DMS153 (cell line): ENCODE measurements around the gene CLIC6.

ENCODE experiments used
- DNase-seq: peaks from one replicate; lab custom pipeline; 2025; lab: John Stamatoyannopoulos, UW

Gene CLIC6

DNA sequence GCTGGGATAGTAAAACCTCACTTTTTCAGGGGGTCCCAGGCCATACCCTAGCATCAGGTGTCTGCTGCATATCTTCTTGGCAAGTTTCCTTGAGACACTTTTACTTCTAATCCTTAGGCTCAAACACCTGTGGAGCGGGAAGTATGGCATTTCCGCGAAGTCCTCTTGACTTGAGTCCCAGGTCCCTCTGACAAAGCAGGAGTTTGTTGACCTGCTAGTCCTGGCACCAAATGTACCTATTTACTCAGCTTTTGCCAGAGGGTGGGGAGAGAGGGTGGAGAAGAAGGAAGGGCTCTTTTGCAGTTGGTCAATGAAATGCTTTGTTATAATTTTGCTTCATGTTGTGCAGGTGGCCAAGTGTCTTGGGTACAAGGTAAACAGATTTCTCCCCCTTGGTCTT lies 59.7 kb downstream of the CLIC6 start:
- DNase-seq: peak; percentile 73

DNA sequence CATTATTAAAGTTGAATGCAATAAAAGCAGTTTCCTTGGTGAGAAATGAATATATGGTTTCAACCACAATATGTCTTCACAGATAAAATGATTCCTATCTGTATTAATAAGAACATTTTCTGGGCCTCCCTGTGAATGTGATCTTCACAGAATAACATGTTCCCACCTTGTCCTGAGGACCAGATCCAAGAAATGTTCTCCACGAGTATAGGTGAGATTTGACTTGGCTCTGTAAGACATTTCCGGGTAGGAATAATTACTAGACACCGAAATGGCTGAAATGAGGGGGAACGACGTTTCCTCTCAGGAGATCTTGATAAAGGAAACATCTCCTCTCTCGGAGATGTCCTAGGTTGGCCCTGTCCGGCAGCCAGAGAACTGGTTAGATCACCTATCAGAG lies 61.4 kb downstream of the CLIC6 start:
- DNase-seq: no peak

DNA sequence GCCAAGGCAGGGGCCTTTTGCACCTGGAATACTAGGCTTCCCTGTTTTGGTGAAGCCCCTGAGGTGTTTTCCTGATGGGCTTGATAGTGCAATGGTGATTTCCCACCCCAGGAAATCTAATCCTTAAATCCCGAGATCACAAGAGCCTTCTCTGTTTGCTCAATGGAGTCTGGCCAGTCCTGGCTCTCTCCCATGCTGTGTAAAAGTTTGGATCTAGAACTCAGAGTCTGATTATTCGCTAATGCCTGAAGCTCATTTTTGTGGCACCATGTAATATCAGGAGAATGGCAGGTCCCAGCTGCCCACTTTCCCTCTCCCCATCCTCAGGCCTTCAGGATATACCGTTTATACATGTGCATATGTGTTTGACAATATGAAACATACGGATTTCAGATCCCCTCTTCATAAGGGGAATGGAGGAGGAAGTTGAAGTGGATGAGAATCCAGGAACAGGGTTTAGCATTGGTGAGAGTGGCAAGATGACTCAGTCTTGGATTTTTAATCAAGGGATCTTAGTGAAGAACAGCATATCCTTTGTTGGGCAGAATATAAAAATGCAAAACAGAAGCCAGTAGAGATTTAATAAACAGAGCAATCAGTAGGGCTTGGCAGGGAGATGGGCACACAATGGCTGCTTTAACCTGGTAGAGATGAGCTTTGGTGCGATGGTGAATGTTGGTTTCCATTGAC lies 62.1 kb downstream of the CLIC6 start:
- DNase-seq: no peak

DNA sequence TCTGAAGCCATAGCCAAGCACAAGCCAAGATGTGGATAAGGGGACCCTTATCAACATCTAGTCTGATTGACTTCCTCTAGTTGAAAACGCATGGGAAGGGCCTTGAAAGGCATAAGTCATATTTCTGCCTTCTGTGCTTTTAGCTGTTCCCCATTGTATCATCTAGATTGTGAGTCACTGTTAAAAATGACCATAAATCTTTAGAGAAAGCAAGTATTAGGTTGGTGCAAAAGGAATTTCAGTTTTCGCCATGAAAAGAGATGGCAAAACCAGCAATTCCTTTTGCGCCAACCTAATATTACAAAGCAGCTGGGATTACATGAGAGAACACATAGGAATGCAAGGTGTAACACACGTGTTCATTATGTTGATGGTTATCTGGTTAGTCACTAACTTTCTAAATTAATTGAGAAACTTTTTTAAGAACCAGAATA lies 63.6 kb downstream of the CLIC6 start:
- DNase-seq: no peak

- no peak for DNase-seq
Measured at GRCh38 chr21:34733852-34734251, 65.1 kb downstream of the CLIC6 start.

GRCh38 chr21:34734696-34735095 lies 65.9 kb downstream of the CLIC6 start:
- no peak for DNase-seq

DNA sequence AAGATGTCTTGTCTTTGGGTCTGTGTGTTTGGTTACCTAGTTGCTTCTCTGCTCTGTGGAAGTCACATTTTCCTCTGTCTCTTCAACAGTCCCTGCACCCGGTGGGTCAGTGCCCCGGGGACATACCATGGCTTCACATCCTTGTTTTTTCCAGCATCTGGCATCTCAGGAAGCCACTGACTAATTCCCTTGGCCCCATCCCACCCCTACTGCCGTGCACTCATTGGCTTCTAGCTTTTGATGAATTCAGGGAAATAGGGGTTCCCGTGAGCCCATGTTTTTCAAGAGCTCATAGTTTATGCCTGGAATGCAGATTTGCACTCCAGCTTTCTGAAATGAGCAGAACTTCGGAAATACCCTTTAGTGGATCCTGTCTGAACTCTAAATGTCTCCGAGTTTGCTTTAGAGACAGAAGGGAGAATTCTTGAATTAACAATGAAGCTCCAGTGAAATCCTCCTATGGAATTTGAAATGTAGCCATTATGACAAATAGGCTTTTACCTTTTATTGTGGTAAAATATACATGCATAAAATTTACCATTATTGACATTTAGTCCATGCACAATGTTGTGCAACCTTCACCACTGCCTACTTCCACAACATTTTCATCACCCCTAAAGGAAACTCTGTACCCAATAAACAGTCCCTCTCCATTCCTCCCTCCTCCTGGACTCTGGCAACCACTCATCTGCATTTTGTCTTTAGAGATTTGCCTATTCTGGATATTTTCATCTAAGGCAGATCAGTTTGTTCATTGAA lies 67.5 kb downstream of the CLIC6 start:
- no peak for DNase-seq

- no peak for DNase-seq
Measured at GRCh38 chr21:34737115-34737514, 68.3 kb downstream of the CLIC6 start.

DNA sequence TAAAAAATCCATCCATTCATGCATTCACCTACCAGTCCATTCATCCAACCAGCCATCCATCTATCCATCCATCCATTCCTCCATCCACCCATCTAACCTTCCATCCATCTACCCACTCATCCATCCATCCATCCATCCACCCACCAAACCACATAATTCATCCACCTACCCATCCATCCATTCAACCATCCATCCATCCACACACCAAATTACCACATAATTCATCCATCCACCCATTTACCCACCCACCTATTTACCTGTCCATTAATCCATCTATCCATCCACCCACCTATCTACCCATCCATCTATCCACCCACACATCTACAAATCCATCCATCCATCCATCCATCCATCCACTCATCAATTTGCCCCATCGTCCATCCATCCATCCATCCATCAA lies 71.4 kb downstream of the CLIC6 start:
- DNase-seq: no peak

- no peak for DNase-seq
Measured at GRCh38 chr21:34743285-34743684, 74.5 kb downstream of the CLIC6 start.

DNA sequence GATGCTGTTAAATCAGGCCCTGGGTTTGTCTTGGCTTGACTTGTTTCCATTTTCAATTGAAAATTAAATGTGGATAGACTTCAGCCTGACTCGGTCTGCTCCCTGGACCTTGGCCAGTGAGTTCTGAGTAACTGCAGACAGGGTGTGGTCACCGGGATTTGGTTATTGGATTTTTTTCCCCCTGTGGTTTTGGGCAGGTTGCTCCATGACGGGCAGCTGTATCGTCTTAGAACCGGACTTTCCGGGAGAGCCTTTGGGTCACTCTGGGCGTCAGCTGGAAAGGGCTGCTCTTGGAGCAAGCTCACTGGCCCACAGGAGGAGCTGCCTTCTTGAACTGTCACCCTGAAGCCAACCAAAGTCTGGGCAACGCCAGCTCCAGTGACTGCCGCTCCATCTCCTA lies 75.0 kb downstream of the CLIC6 start:
- DNase-seq: no peak

DNA sequence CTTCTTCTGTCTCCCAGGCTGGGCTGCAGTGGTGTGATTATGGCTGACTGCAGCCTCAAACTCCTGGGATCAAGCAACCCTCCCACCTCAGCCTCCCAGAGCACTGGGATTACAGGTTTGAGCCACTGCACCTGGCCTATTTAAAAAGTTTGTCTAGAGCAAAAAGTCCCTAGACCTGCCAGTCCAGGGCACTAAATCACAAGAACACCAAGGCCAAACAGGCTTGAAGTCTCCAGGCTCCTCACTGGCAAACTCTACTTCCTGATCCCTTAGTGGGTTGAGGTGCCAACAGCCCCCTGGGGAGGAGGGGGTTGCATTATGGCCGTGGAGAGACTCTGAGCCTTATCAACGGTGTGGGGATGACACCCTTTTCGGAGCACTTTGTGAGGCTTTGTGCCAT lies 76.0 kb downstream of the CLIC6 start:
- DNase-seq: no peak

GRCh38 chr21:34745557-34746255 lies 76.9 kb downstream of the CLIC6 start:
- DNase-seq: peak; percentile 73

- no peak for DNase-seq
Measured at GRCh38 chr21:34748862-34749261, 80.1 kb downstream of the CLIC6 start.

DNA sequence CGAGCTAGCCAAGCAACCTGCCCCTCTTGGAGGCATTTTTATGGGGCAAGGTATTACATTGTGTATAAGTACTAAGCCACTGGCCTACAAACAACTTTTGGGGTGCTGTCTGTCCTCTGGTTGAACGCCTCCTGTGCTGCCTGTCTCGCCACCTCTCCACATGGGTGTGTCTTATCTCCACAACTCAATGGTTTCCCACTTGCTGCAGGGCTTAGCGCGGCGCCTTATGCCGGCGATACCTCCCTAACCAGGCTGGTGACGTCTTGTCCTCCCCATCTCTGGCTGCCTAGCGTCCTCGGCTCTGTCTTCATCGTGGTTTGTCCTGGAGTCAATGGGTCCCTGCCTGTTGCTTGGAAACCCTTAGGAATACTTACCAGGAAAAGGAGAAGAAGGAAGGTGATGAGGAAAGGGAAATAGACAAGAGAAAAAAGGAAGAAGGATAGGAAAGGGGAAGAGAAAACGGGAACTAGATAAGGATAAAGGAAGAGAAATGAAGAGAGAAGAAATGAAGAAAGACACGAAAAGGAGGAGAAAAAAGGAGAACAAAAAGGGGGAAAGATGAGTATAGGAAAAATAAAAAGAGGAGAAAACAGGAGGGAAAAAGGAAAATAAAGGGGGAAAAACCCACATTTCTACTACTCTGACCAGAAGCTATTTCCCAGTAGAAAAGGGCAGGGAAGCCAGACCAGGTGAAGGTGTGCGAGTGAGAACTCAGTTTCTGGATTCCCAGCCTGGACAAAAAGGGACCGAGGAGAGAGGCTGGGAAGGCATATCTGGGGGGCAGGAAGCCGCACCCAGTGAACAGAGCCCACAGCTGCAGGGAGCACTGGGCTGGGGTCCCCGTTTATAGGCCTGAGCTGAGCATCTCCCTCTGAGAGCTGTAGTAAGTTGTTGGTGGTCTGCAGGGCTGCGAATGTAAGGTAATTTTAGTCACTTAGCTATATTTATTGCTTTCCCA lies 86.2 kb downstream of the CLIC6 start:
- DNase-seq: no peak

GRCh38 chr21:34761758-34762330 lies 93.0 kb downstream of the CLIC6 start:
- DNase-seq: no peak

DNA sequence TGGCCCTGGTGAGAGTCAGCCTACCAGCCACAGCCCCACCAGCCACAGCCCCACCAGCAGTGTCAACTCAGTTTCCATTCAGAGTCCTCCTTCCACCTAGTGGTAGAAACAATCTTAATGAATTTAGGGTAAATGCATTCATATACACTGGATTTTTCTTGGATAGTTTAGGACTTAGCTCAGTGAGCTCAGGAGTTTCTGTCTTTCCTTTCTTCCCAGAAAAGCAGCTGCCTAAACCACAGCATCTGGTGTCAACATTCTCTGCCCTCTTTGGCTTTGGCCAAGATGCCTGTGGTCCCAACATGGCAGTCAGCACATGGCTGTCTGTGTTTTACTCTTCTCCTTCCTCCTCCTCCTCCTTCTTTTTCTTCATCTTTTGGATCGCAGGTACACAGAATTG lies 94.0 kb downstream of the CLIC6 start:
- DNase-seq: no peak

DNA sequence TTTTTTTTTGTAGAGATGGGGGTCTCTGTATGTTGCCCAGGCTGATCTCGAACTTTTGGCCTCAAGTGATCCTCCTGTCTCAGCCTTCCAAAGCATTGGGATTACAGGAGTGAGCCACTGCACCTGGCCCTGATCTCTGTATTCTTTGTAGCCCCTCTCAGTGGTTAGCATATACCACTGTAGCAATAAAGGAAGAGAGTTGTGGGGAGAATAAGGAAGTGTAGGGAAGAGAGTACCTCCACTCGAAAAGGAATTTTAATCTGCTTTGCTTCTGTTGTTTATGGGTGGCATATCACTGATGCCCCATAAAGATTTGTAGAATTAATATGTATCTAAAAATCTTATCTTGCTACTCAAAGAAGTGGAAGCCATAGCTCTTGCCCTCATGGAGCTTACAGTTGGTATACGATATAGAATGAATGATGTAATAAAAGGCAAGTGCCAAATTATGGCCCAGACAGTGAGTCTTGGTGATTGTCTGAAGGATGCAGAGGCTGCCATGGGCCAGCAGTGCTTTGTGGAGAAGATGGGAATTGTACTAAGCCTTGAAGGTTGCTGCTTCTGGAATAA lies 96.0 kb downstream of the CLIC6 start:
- DNase-seq: no peak

DNA sequence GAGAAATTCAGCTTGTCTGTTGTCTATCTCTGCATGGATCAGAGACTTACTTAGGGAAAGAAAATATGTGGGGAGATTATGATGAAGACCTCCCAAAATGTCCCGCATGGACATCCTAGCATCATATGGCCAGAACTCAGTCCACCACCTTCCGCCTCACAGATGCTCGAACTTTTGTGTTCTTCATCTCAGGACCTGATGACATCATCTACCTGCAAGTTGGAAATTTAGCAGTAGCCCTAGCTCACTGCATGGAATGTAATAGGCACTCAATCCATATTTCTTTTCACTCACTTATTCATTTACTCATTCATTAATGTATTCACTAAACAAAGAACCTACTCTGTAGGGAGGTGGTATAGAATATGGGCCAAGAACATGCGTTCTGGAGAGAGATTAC lies 96.8 kb downstream of the CLIC6 start:
- no peak for DNase-seq

- no peak for DNase-seq
Measured at GRCh38 chr21:34766862-34767261, 98.1 kb downstream of the CLIC6 start.
